CD4-positive, alpha-beta T cell treated with Interleukin-6 for 4 hours (primary cell): ENCODE measurements around the gene CBL.

Experiments used
- DNase-seq: peaks from one replicate; pipeline ENCODE4 v3.0.0-alpha.2; 2020; ENCODE audit warnings: mixed read lengths

CBL gene

GRCh38 chr11:119315131-119316015, 109.2 kb downstream of the CBL start:
- peak; percentile 76 for DNase-seq

GRCh38 chr11:119316016-119316728, 110.0 kb downstream of the CBL start:
- no peak for DNase-seq

- DNase-seq: no peak
Observed at GRCh38 chr11:119316729-119317591, 110.8 kb downstream of the CBL start, which contains the start of gene MCAM. Gene MCAM, minus strand, starts transcription at chr11:119317130. Its CDS starts 29 bp downstream, at chr11:119317101.

GRCh38 chr11:119317592-119318239, 111.6 kb downstream of the CBL start:
- no peak for DNase-seq

DNA sequence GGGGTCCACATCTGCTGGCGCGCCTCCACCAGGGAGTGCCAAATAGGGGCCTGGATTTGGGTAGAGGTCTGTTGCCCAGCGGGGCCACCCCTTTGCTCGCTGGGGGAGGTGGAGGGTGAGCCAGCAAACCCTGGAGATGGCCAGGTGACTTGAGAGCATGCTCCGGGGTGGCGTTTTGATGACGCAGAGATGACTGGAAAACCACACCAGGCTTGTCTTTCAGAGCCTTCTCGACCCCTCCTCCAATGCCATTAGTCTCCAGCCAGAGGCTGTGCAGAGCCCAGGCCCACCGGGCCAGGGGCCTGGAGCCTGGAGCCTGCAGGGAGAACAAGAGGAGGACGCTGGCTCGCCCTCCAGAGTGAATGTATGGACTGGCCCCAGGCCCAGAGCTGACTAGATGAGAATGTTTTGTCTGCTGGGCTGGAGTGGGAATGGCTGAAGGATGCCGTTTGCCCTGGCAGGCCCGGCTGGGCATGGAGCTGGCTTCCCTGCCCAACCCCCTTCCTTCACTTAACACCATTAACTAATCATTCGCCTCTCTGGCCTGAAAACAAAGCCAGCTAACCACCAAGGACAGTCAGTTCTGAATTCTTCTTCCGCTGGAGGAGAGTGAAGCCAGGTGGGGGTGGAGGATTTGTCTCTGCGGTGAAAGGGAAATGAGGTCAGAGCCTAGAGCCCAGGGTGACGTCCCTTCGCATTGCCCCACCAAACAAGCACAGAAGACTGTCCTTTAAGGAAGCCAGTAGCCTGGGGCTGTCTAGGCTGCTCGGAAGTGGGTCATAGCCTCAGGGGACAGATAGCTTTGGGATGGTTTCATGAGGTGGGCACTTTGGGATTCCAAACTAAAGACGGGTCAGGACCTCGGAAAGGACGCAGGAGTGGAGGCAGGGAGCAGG, 112.3 kb downstream of the CBL start:
- DNase-seq: peak; percentile 34

DNA sequence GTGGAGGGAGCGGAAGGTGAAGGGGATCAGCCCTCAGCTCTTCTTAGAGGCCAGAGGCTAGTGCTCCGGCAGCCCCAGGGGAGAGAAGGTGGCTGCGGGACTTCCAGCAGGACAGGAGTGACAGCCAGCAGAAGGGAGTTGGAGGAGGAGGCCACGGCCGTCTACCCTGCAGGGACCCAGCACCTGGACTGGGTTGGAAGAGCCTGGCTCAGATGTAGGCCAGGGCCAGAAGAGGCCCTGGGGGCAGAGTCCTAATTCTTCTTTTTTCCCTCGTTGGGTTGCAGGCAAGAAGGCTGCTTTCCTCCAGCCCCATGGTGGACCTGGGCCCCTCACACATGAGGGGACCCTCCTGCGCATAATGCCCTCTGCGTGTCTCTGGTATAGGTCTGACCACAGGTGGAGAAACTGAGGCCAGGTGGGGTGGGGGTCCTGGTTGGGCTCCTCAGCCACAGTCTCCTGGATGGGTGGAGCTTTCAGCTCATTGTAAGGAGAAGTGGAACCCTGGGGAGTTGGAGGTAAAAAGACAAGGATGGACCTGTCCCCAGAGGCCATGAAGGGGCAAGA, 113.1 kb downstream of the CBL start:
- DNase-seq: no peak

DNA sequence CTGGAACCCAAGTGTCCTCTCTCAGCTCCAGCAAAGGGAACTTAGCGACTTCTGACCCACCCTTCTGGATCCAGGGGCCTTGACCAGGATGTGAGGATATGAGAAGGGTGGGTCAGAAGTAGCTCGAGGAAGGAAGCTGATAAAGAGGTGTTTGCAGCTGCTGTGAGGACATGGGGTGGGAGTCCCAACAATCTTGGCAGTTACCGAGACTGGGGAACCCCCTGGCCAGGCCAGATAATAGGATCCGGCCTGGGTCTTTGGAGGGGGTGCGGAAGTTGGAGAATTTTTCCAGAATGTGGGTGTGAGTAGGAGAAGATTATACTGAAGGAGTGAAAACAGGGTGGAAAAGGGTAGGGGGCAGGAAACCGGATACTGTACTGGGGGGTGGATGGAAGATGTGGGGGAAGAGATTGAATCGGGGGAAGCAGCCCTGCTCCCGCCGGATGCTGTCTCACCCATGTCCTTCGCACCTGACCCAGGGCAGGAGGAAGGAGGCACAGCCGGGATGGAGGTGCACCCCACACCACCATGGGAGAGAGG, 113.6 kb downstream of the CBL start:
- DNase-seq: no peak

- DNase-seq: no peak
Observed at GRCh38 chr11:119320240-119320775, 114.2 kb downstream of the CBL start.

- DNase-seq: peak; percentile 67
Observed at GRCh38 chr11:119320776-119321524, 114.8 kb downstream of the CBL start.

- no peak for DNase-seq
Observed at GRCh38 chr11:119322360-119322739, 116.2 kb downstream of the CBL start.

DNA sequence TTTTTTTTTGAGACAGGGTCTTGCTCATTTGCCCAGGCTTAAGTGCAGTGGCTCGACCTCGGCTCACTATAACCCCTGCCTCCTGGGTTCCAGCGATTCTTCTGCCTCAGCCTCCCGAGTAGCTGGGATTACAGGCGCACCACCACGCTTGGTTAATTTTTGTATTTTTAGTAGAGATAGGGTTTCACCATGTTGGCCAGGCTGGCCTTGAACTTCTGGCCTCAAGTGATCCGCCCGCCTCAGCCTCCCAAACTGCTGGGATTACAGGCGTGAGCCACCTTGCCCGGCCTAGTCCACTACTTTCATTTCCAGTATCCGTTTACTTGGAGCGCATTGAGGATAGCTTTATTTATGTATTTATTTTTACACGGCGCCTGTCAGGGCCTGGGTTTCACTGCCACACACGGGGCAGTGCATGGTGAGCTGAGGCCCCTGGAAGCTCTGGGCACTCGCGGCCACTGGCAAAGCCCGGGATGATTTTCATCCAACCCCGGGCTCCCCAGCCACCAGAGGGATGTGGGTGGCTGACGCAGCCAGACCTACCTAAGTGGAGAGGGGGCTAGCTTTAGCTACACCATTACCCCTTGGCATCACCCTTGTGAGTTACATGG, 116.9 kb downstream of the CBL start:
- no peak for DNase-seq

DNA sequence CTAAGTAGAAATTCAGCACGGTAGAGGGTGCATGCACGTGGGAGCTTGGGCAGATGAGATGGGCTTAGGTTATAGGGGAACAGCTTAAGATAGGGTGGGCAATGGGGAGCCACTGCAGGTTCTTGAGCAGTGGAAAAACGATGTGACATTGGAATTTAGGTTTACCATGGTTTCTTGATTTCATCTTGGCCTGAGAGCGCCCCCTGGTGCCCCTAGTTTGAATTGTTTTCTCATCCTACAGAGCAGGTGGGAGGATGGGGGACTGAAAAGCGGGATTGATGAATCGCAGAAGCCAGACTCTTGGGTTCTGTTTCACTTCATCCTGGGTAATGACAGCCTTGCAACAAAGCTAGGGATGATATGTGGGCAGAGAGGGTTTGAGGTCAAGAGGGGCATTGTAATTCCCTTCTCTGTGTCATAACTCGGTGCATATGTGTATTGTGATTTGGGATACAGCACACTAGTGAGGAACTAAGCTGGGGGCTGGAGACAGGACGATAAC, 117.4 kb downstream of the CBL start:
- peak; percentile 87 for DNase-seq

- no peak for DNase-seq
Observed at GRCh38 chr11:119324189-119324588, 118.0 kb downstream of the CBL start.

- no peak for DNase-seq
Observed at GRCh38 chr11:119329320-119329719, 123.2 kb downstream of the CBL start.

- no peak for DNase-seq
Observed at GRCh38 chr11:119330237-119330636, 124.1 kb downstream of the CBL start.

- no peak for DNase-seq
Observed at GRCh38 chr11:119332111-119332765, 126.1 kb downstream of the CBL start.

GRCh38 chr11:119334174-119334930, 128.2 kb downstream of the CBL start, which contains the start of gene RNF26:
Gene RNF26, plus strand, starts transcription at chr11:119334527. Its CDS starts 596 bp downstream, at chr11:119335123.
- DNase-seq: peak; percentile 95
